Measurements from ENCODE around the gene UBE2Q1.

DNA sequence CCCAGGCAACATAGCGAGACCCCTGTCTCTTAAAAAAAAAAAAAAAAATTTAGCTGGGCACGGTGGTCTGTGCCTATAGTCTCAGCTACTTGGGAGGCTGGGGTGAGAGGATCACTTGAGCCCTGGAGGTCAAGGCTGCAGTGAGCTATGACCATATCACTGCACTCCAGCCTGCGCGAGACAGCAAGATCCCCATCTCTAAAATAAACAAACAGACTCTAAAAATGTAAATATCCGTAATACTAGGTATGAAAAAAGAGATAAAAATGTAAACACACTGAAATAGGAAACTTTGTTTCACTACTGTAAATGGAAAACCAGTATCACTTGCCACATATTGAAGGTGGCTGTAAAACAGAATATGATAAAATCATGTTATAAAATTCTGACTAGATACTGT lies 32.3 kb upstream of the UBE2Q1 start:
- TF ChIP-seq, protein P1, sequence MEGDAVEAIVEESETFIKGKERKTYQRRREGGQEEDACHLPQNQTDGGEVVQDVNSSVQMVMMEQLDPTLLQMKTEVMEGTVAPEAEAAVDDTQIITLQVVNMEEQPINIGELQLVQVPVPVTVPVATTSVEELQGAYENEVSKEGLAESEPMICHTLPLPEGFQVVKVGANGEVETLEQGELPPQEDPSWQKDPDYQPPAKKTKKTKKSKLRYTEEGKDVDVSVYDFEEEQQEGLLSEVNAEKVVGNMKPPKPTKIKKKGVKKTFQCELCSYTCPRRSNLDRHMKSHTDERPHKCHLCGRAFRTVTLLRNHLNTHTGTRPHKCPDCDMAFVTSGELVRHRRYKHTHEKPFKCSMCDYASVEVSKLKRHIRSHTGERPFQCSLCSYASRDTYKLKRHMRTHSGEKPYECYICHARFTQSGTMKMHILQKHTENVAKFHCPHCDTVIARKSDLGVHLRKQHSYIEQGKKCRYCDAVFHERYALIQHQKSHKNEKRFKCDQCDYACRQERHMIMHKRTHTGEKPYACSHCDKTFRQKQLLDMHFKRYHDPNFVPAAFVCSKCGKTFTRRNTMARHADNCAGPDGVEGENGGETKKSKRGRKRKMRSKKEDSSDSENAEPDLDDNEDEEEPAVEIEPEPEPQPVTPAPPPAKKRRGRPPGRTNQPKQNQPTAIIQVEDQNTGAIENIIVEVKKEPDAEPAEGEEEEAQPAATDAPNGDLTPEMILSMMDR (IDR thresholded peaks at IDR 0.05; ENCODE audit: insufficient read depth, low read length): no peak
- TF ChIP-seq, protein P2, sequence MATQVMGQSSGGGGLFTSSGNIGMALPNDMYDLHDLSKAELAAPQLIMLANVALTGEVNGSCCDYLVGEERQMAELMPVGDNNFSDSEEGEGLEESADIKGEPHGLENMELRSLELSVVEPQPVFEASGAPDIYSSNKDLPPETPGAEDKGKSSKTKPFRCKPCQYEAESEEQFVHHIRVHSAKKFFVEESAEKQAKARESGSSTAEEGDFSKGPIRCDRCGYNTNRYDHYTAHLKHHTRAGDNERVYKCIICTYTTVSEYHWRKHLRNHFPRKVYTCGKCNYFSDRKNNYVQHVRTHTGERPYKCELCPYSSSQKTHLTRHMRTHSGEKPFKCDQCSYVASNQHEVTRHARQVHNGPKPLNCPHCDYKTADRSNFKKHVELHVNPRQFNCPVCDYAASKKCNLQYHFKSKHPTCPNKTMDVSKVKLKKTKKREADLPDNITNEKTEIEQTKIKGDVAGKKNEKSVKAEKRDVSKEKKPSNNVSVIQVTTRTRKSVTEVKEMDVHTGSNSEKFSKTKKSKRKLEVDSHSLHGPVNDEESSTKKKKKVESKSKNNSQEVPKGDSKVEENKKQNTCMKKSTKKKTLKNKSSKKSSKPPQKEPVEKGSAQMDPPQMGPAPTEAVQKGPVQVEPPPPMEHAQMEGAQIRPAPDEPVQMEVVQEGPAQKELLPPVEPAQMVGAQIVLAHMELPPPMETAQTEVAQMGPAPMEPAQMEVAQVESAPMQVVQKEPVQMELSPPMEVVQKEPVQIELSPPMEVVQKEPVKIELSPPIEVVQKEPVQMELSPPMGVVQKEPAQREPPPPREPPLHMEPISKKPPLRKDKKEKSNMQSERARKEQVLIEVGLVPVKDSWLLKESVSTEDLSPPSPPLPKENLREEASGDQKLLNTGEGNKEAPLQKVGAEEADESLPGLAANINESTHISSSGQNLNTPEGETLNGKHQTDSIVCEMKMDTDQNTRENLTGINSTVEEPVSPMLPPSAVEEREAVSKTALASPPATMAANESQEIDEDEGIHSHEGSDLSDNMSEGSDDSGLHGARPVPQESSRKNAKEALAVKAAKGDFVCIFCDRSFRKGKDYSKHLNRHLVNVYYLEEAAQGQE (IDR thresholded peaks at IDR 0.05; ENCODE audit: insufficient replicate concordance, low read depth): no peak
- no peak for TF ChIP-seq POLR2AphosphoS5 (IDR thresholded peaks at IDR 0.05; ENCODE audit: low read depth)
- no peak for TF ChIP-seq SPI1 (IDR thresholded peaks at IDR 0.05; ENCODE audit: borderline replicate concordance, low read depth)
